A673 (cell line): ENCODE data around the gene GALC. TPM values are rescaled to one million over a fixed set of nuclear protein-coding genes. Genes with fewer than 3 reads are reported as not detected.

Experiments used
- BruUV-seq: library from RNA; stranded (reverse); fragments of 400-500 nt; replicated peaks from 2 replicates; lab custom pipeline; 2021; lab: Mats Ljungman, UMichigan
- CTCF ChIA-PET: fragments of 300-600 bp; sonication (Branson Sonifier 250); formaldehyde crosslinking; loops from one replicate; lab custom pipeline; 2022; ENCODE audit warnings: antibody characterized with exemption; lab: Charles Lee
- POLR2A ChIA-PET: fragments of 300-600 bp; sonication (Branson Sonifier 250); formaldehyde crosslinking; loops from one replicate; lab custom pipeline; 2022; ENCODE audit warnings: antibody characterized with exemption; ENCODE audit not compliant: low non-redundant PET; lab: Charles Lee
- DNase-seq: peaks from one replicate; pipeline ENCODE4 v3.0.0-alpha.2; 2015; ENCODE audit warnings: low spot score
- H3K27ac ChIP-seq: fragments of 200-600 bp; sonication (generic); 2 replicates; pipeline ENCODE4 v1.5.1; 2016; ENCODE audit warnings: mixed run types, low read depth, mild to moderate bottlenecking, mixed read lengths, antibody characterized with exemption, low read length; ENCODE audit not compliant: poor library complexity, severe bottlenecking
- H3K27me3 ChIP-seq: fragments of 200-600 bp; sonication (generic); replicated peaks from 2 replicates; pipeline ENCODE4 v1.6.1; 2017; ENCODE audit warnings: mixed run types, low read depth, mild to moderate bottlenecking, mixed read lengths, antibody characterized with exemption, low read length; ENCODE audit not compliant: insufficient read depth, poor library complexity
- H3K36me3 ChIP-seq: fragments of 200-600 bp; sonication (generic); 2 replicates; pipeline ENCODE4 v1.6.1; 2016; ENCODE audit warnings: mixed run types, mild to moderate bottlenecking, mixed read lengths, antibody characterized with exemption, low read length; ENCODE audit not compliant: insufficient read depth, poor library complexity, severe bottlenecking
- H3K4me1 ChIP-seq: fragments of 200-600 bp; sonication (generic); 2 replicates; pipeline ENCODE4 v1.6.1; 2017; ENCODE audit warnings: mixed run types, mild to moderate bottlenecking, mixed read lengths, antibody characterized with exemption, low read length; ENCODE audit not compliant: insufficient read depth, poor library complexity, severe bottlenecking
- H3K4me3 ChIP-seq: fragments of 200-600 bp; sonication (generic); 2 replicates; pipeline ENCODE4 v1.5.1; 2016; ENCODE audit warnings: low read depth, mixed run types, mild to moderate bottlenecking, mixed read lengths, low read length; ENCODE audit not compliant: poor library complexity, severe bottlenecking
- H3K9me3 ChIP-seq: fragments of 200-600 bp; sonication (generic); 2 replicates; pipeline ENCODE4 v1.6.1; 2016; ENCODE audit warnings: mixed run types, low read depth, mild to moderate bottlenecking, mixed read lengths, antibody characterized with exemption, low read length; ENCODE audit not compliant: poor library complexity, severe bottlenecking
- CTCF ChIP-seq: fragments of 300-800, 200-600 bp; sonication (generic); conservative IDR thresholded peaks from 2 replicates; pipeline ENCODE4 v1.5.1; 2017; ENCODE audit warnings: low read depth, mild to moderate bottlenecking, antibody characterized with exemption, low read length, moderate library complexity, mixed read lengths
- EZH2 ChIP-seq: fragments of 200-600 bp; sonication (generic); IDR thresholded peaks from 2 replicates; pipeline ENCODE4 v1.6.1; 2017; ENCODE audit warnings: borderline replicate concordance, low read depth, mild to moderate bottlenecking, mixed read lengths, antibody characterized with exemption, low read length; ENCODE audit not compliant: poor library complexity, severe bottlenecking
- intact Hi-C: fragments of 100-400 bp; cut with micrococcal nuclease; formaldehyde crosslinking; loops from one replicate; pipeline ENCODE4 v1.10.0; 2022; ENCODE audit not compliant: unreplicated experiment
- total RNA-seq: library from RNA; stranded (reverse); gene quantifications from 2 replicates; pipeline ENCODE4 v1.2.3, GENCODE V29; 2021

Gene GALC
- total RNA-seq, 1 experiment from 2014 or later = 11.5 TPM

GRCh38 chr14:87940894-87941293 lies 52.1 kb downstream of the GALC start:
- Histone ChIP-seq H3K4me3 (no peak overlapping the region), H3K9me3 (no peaks in the 10 kb centered on the region), H3K36me3 (no peaks in the 10 kb centered on the region), H3K4me1 (no peaks in the 10 kb centered on the region), H3K27me3 (no peaks in the 10 kb centered on the region), H3K27ac (no peak overlapping the region)
- POLR2A ChIA-PET = no interaction called here
- no TSS peak for BruUV-seq
- TF ChIP-seq EZH2 (no peak), CTCF (no peak)
- intact Hi-C loops = no loop called here
- no peak for DNase-seq
- CTCF ChIA-PET = no interaction called here

DNA sequence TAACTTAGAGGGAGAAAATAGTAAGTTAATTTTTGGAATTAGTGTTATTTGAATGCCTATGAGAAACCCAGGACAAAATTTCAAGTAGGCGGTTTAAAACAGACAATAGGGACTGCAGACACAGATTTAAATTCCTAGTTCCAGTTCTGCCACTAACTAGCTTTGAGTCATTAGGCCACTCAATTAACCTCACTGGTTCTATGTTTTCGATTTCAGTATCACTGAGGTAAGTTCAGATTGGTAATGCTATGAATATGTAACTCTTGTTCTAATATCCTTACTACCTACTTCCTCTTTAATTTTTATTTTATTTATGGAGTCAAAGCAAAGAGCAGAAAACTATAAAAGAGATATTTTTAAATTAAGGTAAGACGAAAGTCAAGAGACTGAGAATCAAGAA lies 52.6 kb downstream of the GALC start:
- Histone ChIP-seq H3K4me3 (no peak overlapping the region), H3K27ac (no peak overlapping the region), H3K27me3 (no peaks in the 10 kb centered on the region), H3K9me3 (no peaks in the 10 kb centered on the region), H3K36me3 (no peaks in the 10 kb centered on the region), H3K4me1 (no peaks in the 10 kb centered on the region)
- ChIA-PET POLR2A (no interaction called here), CTCF (no interaction called here)
- BruUV-seq = no TSS peak
- DNase-seq = no peak
- intact Hi-C loops = no loop called here
- TF ChIP-seq EZH2 (no peak), CTCF (no peak)

GRCh38 chr14:87935886-87936285 lies 57.1 kb downstream of the GALC start:
- H3K36me3 ChIP-seq = no peaks in the 10 kb centered on the region
- CTCF ChIA-PET = no interaction called here
- no peak overlapping the region for H3K27ac ChIP-seq
- no peaks in the 10 kb centered on the region for H3K27me3 ChIP-seq
- no peaks in the 10 kb centered on the region for H3K9me3 ChIP-seq
- no peak for DNase-seq
- BruUV-seq = no TSS peak
- H3K4me3 ChIP-seq = no peak overlapping the region
- no peak for TF ChIP-seq EZH2
- TF ChIP-seq CTCF = no peak
- no peaks in the 10 kb centered on the region for H3K4me1 ChIP-seq
- intact Hi-C loops = no loop called here
- POLR2A ChIA-PET = no interaction called here
